ENCODE measurements around the gene LSAMP. TPM values are rescaled to one million over a fixed set of nuclear protein-coding genes. Genes with fewer than 3 reads are reported as not detected.

Gene LSAMP
- total RNA-seq, 1 donor from 2014 or later: 0.48 TPM

GRCh38 chr3:116384717-116385116, 60.6 kb downstream of the LSAMP start:
- no peak for DNase-seq (ENCODE audit: low spot score)
- intact Hi-C loops (cut with DNase I): no loop called here

GRCh38 chr3:116378077-116378476, 67.2 kb downstream of the LSAMP start:
- intact Hi-C loops (cut with DNase I): no loop called here
- DNase-seq (ENCODE audit: low spot score): no peak

GRCh38 chr3:116374901-116375300, 70.4 kb downstream of the LSAMP start:
- DNase-seq (ENCODE audit: low spot score): no peak
- intact Hi-C loops (cut with DNase I): no loop called here

GRCh38 chr3:116367761-116368395, 77.4 kb downstream of the LSAMP start:
- intact Hi-C loops (cut with DNase I): no loop called here

GRCh38 chr3:116356056-116356455, 89.2 kb downstream of the LSAMP start:
- intact Hi-C loops (cut with DNase I): no loop called here
- DNase-seq (ENCODE audit: low spot score): no peak

More at GRCh38 chr3:116367761-116368395, 77.4 kb downstream of the LSAMP start:
- DNase-seq (ENCODE audit: low spot score): no peak

- DNase-seq (ENCODE audit: low spot score): no peak
- intact Hi-C loops (cut with DNase I): no loop called here
These were observed 90.9 kb downstream of the LSAMP start for GRCh38 chr3:116354382-116354781.

- DNase-seq (ENCODE audit: low spot score): no peak
- intact Hi-C loops (cut with DNase I): no loop called here
These were observed 95.1 kb downstream of the LSAMP start for GRCh38 chr3:116350119-116350733.

- intact Hi-C loops (cut with DNase I): no loop called here
- no peak for DNase-seq (ENCODE audit: low spot score)
These were observed 97.1 kb downstream of the LSAMP start for GRCh38 chr3:116348216-116348615.

GRCh38 chr3:116342499-116342898, 102.8 kb downstream of the LSAMP start:
- no peak for DNase-seq (ENCODE audit: low spot score)
- intact Hi-C loops (cut with DNase I): no loop called here

GRCh38 chr3:116341899-116342298, 103.4 kb downstream of the LSAMP start:
- no peak for DNase-seq (ENCODE audit: low spot score)

GRCh38 chr3:116341381-116341780, 103.9 kb downstream of the LSAMP start:
- no peak for DNase-seq (ENCODE audit: low spot score)
- intact Hi-C loops (cut with DNase I): no loop called here

More at GRCh38 chr3:116341899-116342298, 103.4 kb downstream of the LSAMP start:
- intact Hi-C loops (cut with DNase I): no loop called here

GRCh38 chr3:116340680-116341216, 104.5 kb downstream of the LSAMP start:
- intact Hi-C loops (cut with DNase I): no loop called here
- no peak for DNase-seq (ENCODE audit: low spot score)

GRCh38 chr3:116339441-116340028, 105.8 kb downstream of the LSAMP start:
- DNase-seq (ENCODE audit: low spot score): no peak
- intact Hi-C loops (cut with DNase I): no loop called here

- no peak for DNase-seq (ENCODE audit: low spot score)
- intact Hi-C loops (cut with DNase I): no loop called here
These were observed 106.6 kb downstream of the LSAMP start for GRCh38 chr3:116338713-116339112.

- DNase-seq (ENCODE audit: low spot score): no peak
- intact Hi-C loops (cut with DNase I): no loop called here
These were observed 108.1 kb downstream of the LSAMP start for GRCh38 chr3:116337229-116337628.

GRCh38 chr3:116331380-116331779, 113.9 kb downstream of the LSAMP start:
- intact Hi-C loops (cut with DNase I): no loop called here
- no peak for DNase-seq (ENCODE audit: low spot score)

- no peak for DNase-seq (ENCODE audit: low spot score)
- intact Hi-C loops (cut with DNase I): no loop called here
These were observed 122.4 kb downstream of the LSAMP start for GRCh38 chr3:116322750-116323375.

GRCh38 chr3:116318370-116318769, 126.9 kb downstream of the LSAMP start:
- intact Hi-C loops (cut with DNase I): no loop called here
- no peak for DNase-seq (ENCODE audit: low spot score)

- intact Hi-C loops (cut with DNase I): no loop called here
- DNase-seq (ENCODE audit: low spot score): no peak
These were observed 128.5 kb downstream of the LSAMP start for GRCh38 chr3:116316771-116317170.

- intact Hi-C loops (cut with DNase I): no loop called here
- DNase-seq (ENCODE audit: low spot score): no peak
These were observed 130.8 kb downstream of the LSAMP start for GRCh38 chr3:116314476-116314875.

All from cardiac septum (tissue), 1 donor.